Inflammatory macrophage (primary cell): ENCODE measurements around the gene PDE6C.

Experiments
- DNase-seq, 2 donors: peaks; one replicate each; pipeline ENCODE4 v3.0.0-alpha.2; 2020 to 2022

PDE6C gene

GRCh38 chr10:93594518-93594917 lies 17.8 kb upstream of the PDE6C start:
- DNase-seq, result no peak

GRCh38 chr10:93595378-93596161 lies 16.8 kb upstream of the PDE6C start:
- DNase-seq, result no peak

DNA sequence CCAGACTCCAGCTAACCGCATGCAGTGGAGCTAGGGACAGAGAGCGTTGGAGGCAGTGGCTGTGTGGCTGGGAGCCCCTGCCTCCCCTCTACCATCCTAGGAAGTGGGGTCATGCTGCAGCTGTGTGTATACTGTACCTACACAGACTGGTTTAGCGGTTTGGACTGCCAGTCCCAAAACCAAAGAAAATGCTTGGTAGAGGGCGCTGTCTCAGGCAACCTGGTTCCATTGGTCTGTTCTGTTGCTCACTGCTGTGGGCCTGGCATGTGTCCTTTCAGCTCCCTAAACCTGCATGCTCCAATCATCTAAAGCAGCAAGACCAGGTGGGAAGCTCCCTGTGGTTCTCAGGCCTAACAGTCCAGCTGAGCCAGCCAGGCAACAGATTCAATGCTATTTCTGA lies 15.8 kb upstream of the PDE6C start:
- no peak for DNase-seq

GRCh38 chr10:93597075-93597599 lies 15.2 kb upstream of the PDE6C start:
- DNase-seq, result no peak

DNA sequence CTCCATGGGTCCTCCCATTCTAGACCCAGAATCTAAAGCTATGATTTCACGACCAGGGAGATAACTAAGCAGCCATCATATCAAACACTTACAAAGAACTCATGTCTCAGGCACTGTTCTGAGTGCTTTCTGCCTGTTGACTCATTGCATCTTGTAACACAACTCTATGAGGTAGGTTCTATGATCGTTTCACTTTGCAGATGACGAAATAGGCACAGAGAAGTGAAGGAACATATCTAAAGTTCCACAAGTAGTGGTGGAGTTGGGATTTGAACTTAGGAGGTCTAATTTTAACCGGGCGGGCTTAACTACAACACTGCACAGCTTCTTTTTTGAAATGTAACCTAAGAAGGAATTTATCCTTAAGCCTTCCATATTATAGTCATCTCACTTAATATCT lies 14.2 kb upstream of the PDE6C start:
- peak; percentile 20 to 21 for DNase-seq

GRCh38 chr10:93599335-93599734 lies 13.0 kb upstream of the PDE6C start:
- no peak for DNase-seq

GRCh38 chr10:93599778-93600177 lies 12.6 kb upstream of the PDE6C start:
- DNase-seq, result no peak

- peak in 1 of 2 donors; percentile 23 for DNase-seq
Observed at GRCh38 chr10:93600446-93601145, 11.7 kb upstream of the PDE6C start.

- peak in 1 of 2 donors; percentile 7 for DNase-seq
Observed at GRCh38 chr10:93601146-93601773, 11.1 kb upstream of the PDE6C start, which contains the start of gene RBP4. TSS of gene RBP4 (minus strand) at chr10:93601235. CDS start at chr10:93601028, 207 bp downstream.

- DNase-seq, result no peak
Observed at GRCh38 chr10:93601774-93602162, 10.6 kb upstream of the PDE6C start.

DNA sequence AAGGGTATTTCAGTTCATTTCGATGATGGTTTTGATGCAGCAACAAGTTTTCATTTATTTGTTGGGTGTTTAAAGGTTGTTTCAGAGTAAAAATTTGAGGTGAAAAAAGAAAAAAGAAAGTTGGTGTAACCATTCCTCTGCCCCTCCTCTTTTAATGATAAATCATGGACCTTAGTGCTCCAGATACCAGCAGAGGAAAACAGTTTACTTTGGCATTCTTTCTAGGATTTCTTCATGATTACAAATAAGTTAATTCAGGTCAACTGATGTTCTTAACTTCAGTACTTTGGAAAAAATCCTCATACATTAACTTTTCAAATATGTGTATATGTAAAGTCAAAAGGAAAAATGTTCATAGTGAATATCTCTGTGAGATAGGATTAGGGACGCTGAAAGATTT lies 9.3 kb upstream of the PDE6C start:
- DNase-seq, result no peak

- peak in 1 of 2 donors; percentile 42 for DNase-seq
Observed at GRCh38 chr10:93604146-93604545, 8.2 kb upstream of the PDE6C start.

DNA sequence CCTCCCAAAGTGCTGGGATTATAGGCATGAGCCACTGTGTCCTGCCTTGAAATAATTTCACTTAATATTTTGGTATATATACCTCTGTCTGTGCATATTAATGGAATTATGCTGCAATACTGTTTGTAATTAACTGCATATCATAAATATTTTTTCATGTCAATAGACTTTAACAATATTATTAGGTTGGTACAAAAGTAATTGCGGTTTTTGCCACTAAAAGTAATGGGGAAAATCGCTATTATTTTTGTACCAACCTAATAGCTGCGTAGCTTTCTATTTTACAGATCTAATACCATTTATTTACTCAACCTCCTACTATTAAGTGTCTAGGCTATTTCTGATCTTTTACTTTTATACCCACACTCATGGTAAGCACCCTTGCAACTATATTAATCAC lies 3.9 kb upstream of the PDE6C start:
- DNase-seq, result no peak

DNA sequence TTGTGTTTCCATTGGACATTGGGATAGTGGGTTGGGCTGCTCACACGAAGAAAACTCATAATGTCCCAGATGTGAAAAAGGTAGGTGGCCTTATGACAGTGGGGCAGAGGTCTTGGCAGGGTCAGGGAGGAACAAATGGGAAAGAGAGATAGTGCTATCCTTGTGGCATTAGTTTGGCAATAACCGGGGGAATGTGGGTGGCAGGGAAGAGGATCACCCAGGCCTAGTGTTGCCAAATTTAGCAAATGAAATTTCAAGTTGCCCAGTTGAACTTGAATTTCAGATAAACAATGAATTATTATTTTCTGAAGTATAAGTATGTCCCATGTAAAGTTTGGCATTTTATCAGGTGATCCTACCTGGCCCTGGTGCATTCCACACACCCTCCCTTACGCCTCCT lies 789 bp downstream of the PDE6C start:
- DNase-seq, result peak; percentile 50 to 61

DNA sequence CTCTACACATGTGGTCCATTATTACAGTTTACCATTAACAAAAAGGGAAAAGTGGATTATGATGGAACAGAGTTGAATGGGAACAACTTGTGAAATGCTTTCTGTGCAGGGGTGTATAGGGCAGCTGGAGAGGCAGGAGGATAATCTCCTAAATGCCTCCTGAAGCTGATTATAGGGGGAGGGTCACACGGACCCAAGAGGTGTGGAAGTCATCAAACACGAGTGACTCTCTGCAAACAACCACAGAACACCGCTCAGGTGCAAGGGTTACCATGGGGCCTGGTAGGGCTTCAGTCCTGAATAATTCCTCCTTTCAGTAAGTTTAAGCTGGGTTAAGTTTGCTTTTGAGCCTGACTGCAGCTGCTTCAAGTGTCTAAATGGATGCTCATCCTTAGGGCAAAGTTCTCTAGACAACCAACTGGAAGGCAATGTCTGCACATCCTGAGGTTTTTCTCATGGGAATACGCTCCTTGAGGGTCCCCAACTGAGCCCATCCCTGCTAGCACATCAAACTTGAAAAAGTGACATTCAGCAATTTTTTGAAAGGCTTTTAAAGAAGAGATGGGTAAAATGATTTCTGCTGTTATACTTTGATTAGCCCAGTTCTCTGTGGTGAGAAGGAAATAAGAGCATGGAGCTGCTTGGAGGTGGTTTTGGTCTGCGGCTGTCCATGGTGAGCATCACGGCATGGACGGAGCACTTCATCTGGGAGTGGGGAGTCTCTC lies 1.9 kb downstream of the PDE6C start:
- no peak for DNase-seq

- DNase-seq, result peak; percentile 51 to 72
Observed at GRCh38 chr10:93615576-93616235, 3.4 kb downstream of the PDE6C start.

- DNase-seq, result no peak
Observed at GRCh38 chr10:93620925-93621324, 8.6 kb downstream of the PDE6C start.

DNA sequence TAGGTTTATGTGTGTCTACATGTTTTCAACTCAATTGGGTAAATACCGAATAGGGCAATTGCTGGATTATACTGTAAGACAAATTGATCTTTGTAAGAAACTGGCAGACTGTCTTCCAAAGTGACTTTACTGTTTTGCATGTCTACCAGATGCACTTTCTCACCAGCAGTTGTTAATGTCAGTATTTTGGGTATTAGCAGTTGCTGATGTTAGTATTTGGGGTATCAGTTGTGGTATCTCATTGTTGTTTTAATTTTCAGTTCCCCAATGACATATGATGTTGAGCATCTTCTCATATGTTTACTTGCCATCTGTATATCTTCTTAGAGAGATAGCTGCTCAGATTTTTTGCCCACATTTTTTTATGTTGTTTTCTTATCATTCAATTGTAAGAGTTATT lies 10.6 kb downstream of the PDE6C start:
- DNase-seq, result no peak

DNA sequence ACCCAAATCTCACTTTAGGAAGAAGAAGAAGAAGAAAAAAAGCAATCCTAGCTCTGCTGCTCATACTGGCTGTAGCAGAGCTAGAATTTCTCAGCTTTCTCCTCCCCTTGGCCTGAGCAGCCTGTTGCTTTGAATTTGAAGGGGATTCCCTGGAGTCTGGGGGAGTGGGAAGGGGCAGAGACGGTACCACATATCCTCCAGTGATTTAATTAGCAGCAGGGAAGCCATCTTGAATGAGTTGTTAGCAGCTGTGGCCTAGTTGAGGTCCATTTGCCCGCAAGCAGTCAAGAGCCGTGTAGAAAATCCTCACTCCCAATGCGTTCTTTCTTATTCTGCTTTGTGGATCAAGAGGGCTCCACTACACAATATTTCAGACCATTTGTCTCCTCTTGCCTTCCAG lies 16.5 kb downstream of the PDE6C start:
- no peak for DNase-seq

- no peak for DNase-seq
Observed at GRCh38 chr10:93629647-93630305, 17.4 kb downstream of the PDE6C start.
